SU-DHL-6 (cell line): ENCODE measurements around the gene TBK1.
"Not testable (repeated sequence)": the region's sequence is repeated elsewhere in the genome, so short reads cannot be mapped to it uniquely, and the experiment has no call there.

ENCODE experiments used
- CTCF ChIP-seq: fragments of 200-600 bp; sonication (generic); IDR thresholded peaks from one replicate; pipeline ENCODE4 v1.5.1; 2017; ENCODE audit warnings: antibody characterized with exemption, mild to moderate bottlenecking, low read length, moderate library complexity; ENCODE audit not compliant: insufficient read depth, poor library complexity, severe bottlenecking
- EZH2phosphoT487 ChIP-seq: fragments of 200-600 bp; sonication (generic), shearing (Covaris generic); conservative IDR thresholded peaks from 2 replicates; pipeline ENCODE4 v1.6.1; 2018; ENCODE audit warnings: mild to moderate bottlenecking, antibody characterized with exemption, low read length, moderate library complexity, mixed read lengths

GRCh38 chr12:64542409-64543047 is 90.6 kb downstream of the TBK1 start:
- TF ChIP-seq CTCF, EZH2phosphoT487: not testable (repeated sequence)
